Heart left ventricle (tissue), 16 donors: Measurements from ENCODE around the gene ANTKMT. TPM values are rescaled to one million over a fixed set of nuclear protein-coding genes. Genes with fewer than 3 reads are reported as not detected.
"Not testable (repeated sequence)": the region's sequence is repeated elsewhere in the genome, so short reads cannot be mapped to it uniquely, and the experiment has no call there.

Experiments
- ATAC-seq, 4 donors: fragments of 200-7000 bp; cut with Tn5 transposase; one replicate each; pipeline ENCODE4 v1.9.1; 2020 to 2022; ENCODE audit warnings: moderate library complexity in 4 of 4, mild to moderate bottlenecking in 3 of 4, moderate number of reproducible peaks in 1 of 4
- DNase-seq, 5 donors: peaks; one replicate each; pipeline ENCODE4 v3.0.0-alpha.2; 2020
- H3K27ac ChIP-seq, 12 donors: fragments of 200-600 bp; sonication (generic) in 4 of 12; one replicate each; pipeline versions ENCODE4 v1.5.0 to v1.8.0; 2016 to 2022; ENCODE audit warnings: mild to moderate bottlenecking in 2 of 12
- H3K27me3 ChIP-seq, 9 donors: fragments of 200-600 bp; sonication (generic) in 2 of 9; one replicate each; pipeline versions ENCODE4 v1.5.1 to v1.8.0; 2016 to 2022; ENCODE audit warnings: mild to moderate bottlenecking in 3 of 9
- H3K36me3 ChIP-seq, 9 donors: fragments of 200-600 bp; sonication (generic) in 2 of 9; one replicate each; pipeline versions ENCODE4 v1.5.0 to v1.8.0; 2018 to 2022; ENCODE audit warnings: mild to moderate bottlenecking in 2 of 9
- H3K4me1 ChIP-seq, 12 donors: fragments of 200-600 bp; sonication (generic) in 4 of 12; one replicate each; pipeline versions ENCODE4 v1.5.0 to v1.8.0; 2016 to 2022; ENCODE audit warnings: mild to moderate bottlenecking in 3 of 12
- H3K4me3 ChIP-seq, 12 donors: fragments of 200-600 bp; sonication (generic) in 4 of 12; one replicate each; pipeline versions ENCODE4 v1.5.0 to v1.8.0; 2017 to 2022; ENCODE audit warnings: mild to moderate bottlenecking in 9 of 12, moderate library complexity in 4 of 12
- H3K9me3 ChIP-seq, 12 donors: fragments of 200-600 bp; sonication (generic) in 4 of 12; one replicate each; pipeline versions ENCODE4 v1.5.0 to v1.8.0; 2016 to 2022; ENCODE audit warnings: mild to moderate bottlenecking in 1 of 12
- CTCF ChIP-seq, 12 donors: fragments of 200-600 bp; sonication (generic) in 4 of 12; IDR thresholded peaks; one replicate each; pipeline versions ENCODE4 v1.5.0 to v1.8.0; 2018 to 2022; ENCODE audit warnings: antibody characterized with exemption in 12 of 12, mild to moderate bottlenecking in 5 of 12
- POLR2A ChIP-seq, 2 donors: fragments of 450-650 bp; IDR thresholded peaks; one replicate each; pipeline ENCODE4 v1.6.1; 2017; ENCODE audit warnings: antibody characterized with exemption in 2 of 2, mild to moderate bottlenecking in 2 of 2, moderate library complexity in 2 of 2
- WGBS, 4 donors: extraction: QIAGEN DNeasy Blood & Tissue Kit in 2 of 4; methylation state at CpG; one replicate each; pipeline versions ENCODE4 v1.1.5 to v1.1.7; 2013 to 2018; 5-methylcytosine and 5-hydroxymethylcytosine counted together
- intact Hi-C, 10 donors: fragments of 100-400 bp; cut with DNase I; formaldehyde crosslinking; loops; one replicate each; pipeline versions ENCODE4 v1.11.1 to v1.14.2; 2022
- polyA plus RNA-seq, 2 donors: library from polyadenylated mRNA; stranded (reverse); fragments of 200-250 nt; gene quantifications; one replicate each; pipeline ENCODE4 v1.2.3, GENCODE V29; 2013
- total RNA-seq, 9 donors: library from RNA; depleted of rRNA in 2 of 9; stranded (reverse); fragments of >200 nt in 2 of 9; fragmentation: NEBNext Ultra II Directional in 3 of 9; extraction: Animal tissue kit (Norgen Biotek cat#: 25700) in 3 of 9; gene quantifications; one replicate each; pipeline versions ENCODE4 v1.1.0 to v1.2.4, GENCODE V29; 2016 to 2023
- donor health status: ischemic (EF 13 %, LVEDD 7.1; RV severe dilation, severe dysfunction).
- donor health status: healthy with polysubstance abuse.
- donor health status: DM: no; HTN: yes; CAD: no.
- donor health status: DM: no; HTN: no; CAD: no.
- donor health status: ischemic (EF 25% LVEDD 6.9; RV normal size, moderate dysfunction).
- donor health status: ischemic (EF 25% LVEDD 5.7; RV mildly dilated, moderate dysfunction).
- donor health status: healthy.
- donor health status: DM: yes; HTN: yes; CAD: no.
- donor health status: ischemic (EF 35%, LVEDD 5.7; RV mildly dilated, moderate dysfunction).
- donor health status: nonischemic (EF 11% LVEDD 7.7; RV severe dilation, severe dysfunction).
- donor health status: DM: yes; HTN: yes; CAD: no.
- donor health status: PGD.
- donor health status: ischemic (EF 29% LVEDD 5.4; RV normal size, mild dysfunction).
- donor health status: nonischemic (EF 23%, LVEDD 6.1; RV moderate dilation, normal function).

ANTKMT gene
- total and polyA plus RNA-seq, 11 donors = 22.9 to 48.6 (median 36.0) TPM

DNA sequence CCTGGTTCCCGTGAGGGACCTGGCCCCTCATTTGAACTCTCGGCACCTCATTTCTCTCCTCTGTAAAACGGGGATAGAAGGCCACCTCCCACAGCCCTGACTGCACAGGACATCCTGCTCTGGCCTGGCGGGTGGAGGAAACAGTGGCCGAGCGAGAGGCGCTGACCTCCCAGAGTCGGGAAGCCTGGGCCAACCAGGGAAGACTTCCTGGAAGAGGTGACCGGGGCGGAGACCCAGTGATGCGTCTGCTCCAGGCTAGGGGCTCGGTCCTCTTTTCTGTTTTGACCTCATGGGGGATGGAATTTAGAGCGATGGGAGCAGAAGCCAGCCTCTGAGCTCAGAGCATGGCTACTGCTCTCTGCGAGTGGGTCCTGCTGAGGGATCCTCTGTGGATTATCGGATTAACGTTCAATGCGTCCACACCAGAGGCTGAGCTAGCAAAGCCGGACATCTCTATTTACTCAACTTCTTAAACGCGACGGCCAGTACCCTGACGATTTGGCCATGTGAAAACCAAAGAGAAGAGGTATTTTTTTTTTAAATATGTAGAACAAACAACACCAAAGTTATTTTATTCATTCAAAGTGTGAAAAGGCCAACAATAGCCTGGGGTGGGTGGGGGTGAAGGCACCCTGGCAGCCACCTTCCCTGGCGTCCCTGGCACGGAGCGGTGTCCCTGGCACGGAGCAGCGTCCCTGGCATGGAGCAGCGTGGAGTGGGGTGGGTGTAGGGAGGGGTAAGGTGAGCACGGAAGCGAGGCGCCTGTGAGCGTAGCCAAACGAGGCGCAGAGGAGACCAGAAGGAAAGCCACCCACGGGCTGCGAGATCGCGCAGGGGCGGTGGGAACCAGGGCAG lies 30.4 kb downstream of the ANTKMT start:
- Histone ChIP-seq H3K27me3 (peaks cover 0 to 13% (median 0%) of the 10 kb centered on the region in 9 donors), H3K9me3 (no peaks in the 10 kb centered on the region), H3K4me3 (no peak overlapping the region), H3K36me3 (no peaks in the 10 kb centered on the region), H3K27ac (no peak overlapping the region), H3K4me1 (peaks cover 0 to 12% (median 0%) of the 10 kb centered on the region in 12 donors)
- ATAC-seq (peak; percentile 79 to 92 (median 84)), DNase-seq (peak in 3 of 5 donors; percentile 5 to 56 (median 54))
- WGBS, 4 donors = 59 to 69% (median 62%) methylated on average over 38 to 39 of the region's 39 CpGs
- intact Hi-C loops = no loop called here
- no peak for TF ChIP-seq POLR2A (IDR thresholded peaks at IDR 0.05)
- TF ChIP-seq CTCF (IDR thresholded peaks at IDR 0.05) = no peak

DNA sequence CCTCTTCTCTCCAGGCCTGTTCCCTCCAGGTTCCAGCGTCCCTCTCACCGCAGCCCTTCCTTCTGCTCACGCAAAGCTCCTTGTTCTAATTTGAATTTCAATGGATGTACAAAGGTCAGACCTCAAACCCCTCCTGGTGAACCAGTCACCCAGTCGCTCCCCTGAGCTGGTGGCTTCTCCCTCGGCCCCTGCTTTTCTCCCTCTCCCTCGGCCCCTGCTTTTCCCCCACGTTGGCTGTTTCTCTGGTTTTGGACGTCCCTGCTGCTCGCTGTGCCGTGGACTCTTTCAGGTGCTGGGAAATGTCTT lies 31.0 kb downstream of the ANTKMT start:
- DNase-seq = no peak
- H3K4me3 ChIP-seq = no peak overlapping the region
- no peak for ATAC-seq
- peaks cover 0 to 12% (median 0%) of the 10 kb centered on the region in 12 donors for H3K4me1 ChIP-seq
- intact Hi-C loops = no loop called here
- TF ChIP-seq POLR2A (IDR thresholded peaks at IDR 0.05) (no peak), CTCF (IDR thresholded peaks at IDR 0.05) (no peak)
- H3K36me3 ChIP-seq = no peaks in the 10 kb centered on the region
- H3K27me3 ChIP-seq = peaks cover 0 to 13% (median 0%) of the 10 kb centered on the region in 9 donors
- WGBS, 4 donors = 29 to 40% (median 32%) methylated on average over 10 of the region's 10 CpGs
- no peaks in the 10 kb centered on the region for H3K9me3 ChIP-seq
- H3K27ac ChIP-seq = no peak overlapping the region

- Histone ChIP-seq H3K27me3 (peaks cover 0 to 13% (median 0%) of the 10 kb centered on the region in 9 donors), H3K4me1 (peaks cover 0 to 16% (median 0%) of the 10 kb centered on the region in 12 donors), H3K27ac (peak overlapping the region in 1 of 12 donors; percentile 49)
- ATAC-seq, H3K9me3 ChIP-seq, H3K36me3 ChIP-seq, intact Hi-C loops, DNase-seq, H3K4me3 ChIP-seq: not testable (repeated sequence)
- WGBS, 4 donors = 84 to 91% (median 90%) methylated on average over 11 of the region's 11 CpGs
These were observed 33.2 kb downstream of the ANTKMT start for GRCh38 chr16:754121-754607.

- TF ChIP-seq POLR2A (IDR thresholded peaks at IDR 0.05) (no peak), CTCF (IDR thresholded peaks at IDR 0.05) (no peak)
- peaks cover 0 to 13% (median 0%) of the 10 kb centered on the region in 9 donors for H3K27me3 ChIP-seq
- no peak overlapping the region for H3K4me3 ChIP-seq
- H3K4me1 ChIP-seq = peaks cover 0 to 16% (median 0%) of the 10 kb centered on the region in 12 donors
- no peaks in the 10 kb centered on the region for H3K9me3 ChIP-seq
- ATAC-seq (peak in 2 of 4 donors; percentile 17 to 59), DNase-seq (peak in 1 of 5 donors; percentile 4)
- H3K36me3 ChIP-seq = no peaks in the 10 kb centered on the region
- intact Hi-C loops = no loop called here
- WGBS, 4 donors = 59 to 68% (median 61%) methylated on average over 11 of the region's 11 CpGs
- peak overlapping the region in 1 of 12 donors; percentile 49 for H3K27ac ChIP-seq
These were observed 33.7 kb downstream of the ANTKMT start for GRCh38 chr16:754656-755055.
